Medulla oblongata (tissue), 1 donor: ENCODE results near the gene DAND5.

Experiments used
- DNase-seq: peaks from one replicate; pipeline ENCODE4 v3.0.0-alpha.2; 2015; ENCODE audit errors: extremely low spot score

DAND5 gene

GRCh38 chr19:12994701-12995595 lies 25.6 kb downstream of the DAND5 start, which contains the start of gene NFIX:
Gene NFIX (plus strand): TSS chr19:12995475. CDS start chr19:12995838, 363 bp downstream.
- DNase-seq, result peak; percentile 6

- no peak for DNase-seq
Measured at GRCh38 chr19:12995596-12996405, 26.4 kb downstream of the DAND5 start.

DNA sequence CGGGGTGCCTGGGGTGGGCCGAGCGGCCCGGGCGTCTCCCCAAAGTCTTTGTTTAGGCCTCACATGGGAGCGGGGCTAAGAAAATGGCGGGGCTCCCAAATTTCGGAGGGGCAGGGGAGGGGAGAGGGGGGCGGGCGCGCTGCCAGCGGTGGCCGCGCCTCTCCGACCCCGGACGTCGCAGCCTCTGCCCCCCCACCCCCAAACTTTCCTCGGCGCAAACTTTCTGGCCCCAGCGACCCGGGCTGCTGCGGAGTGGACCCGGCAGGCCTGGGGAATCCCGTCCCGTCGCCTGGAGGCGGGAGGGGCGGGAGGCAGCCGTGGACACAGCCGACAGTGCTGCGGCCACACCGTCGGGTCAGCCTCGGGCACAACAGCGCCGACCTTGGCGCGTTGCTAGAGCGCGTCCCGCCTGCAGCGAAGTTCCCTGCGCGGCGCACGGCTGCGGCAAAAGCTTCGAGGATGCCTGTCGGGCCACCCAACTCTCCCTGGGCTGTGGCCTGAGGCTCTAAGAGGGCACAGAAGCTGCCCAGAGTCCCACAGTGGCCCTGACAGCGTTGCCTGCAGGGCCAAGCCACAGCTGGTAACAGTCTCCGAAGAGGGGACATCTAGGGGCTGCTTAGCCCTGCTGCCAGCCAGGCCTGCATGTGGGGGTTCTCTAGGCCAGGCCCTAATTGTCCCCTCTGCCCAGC lies 27.2 kb downstream of the DAND5 start:
- no peak for DNase-seq

- no peak for DNase-seq
Measured at GRCh38 chr19:12997179-12997966, 28.0 kb downstream of the DAND5 start.

GRCh38 chr19:12997967-12998940 lies 28.9 kb downstream of the DAND5 start:
- DNase-seq, result no peak

GRCh38 chr19:13001166-13001501 lies 31.8 kb downstream of the DAND5 start:
- DNase-seq, result no peak

DNA sequence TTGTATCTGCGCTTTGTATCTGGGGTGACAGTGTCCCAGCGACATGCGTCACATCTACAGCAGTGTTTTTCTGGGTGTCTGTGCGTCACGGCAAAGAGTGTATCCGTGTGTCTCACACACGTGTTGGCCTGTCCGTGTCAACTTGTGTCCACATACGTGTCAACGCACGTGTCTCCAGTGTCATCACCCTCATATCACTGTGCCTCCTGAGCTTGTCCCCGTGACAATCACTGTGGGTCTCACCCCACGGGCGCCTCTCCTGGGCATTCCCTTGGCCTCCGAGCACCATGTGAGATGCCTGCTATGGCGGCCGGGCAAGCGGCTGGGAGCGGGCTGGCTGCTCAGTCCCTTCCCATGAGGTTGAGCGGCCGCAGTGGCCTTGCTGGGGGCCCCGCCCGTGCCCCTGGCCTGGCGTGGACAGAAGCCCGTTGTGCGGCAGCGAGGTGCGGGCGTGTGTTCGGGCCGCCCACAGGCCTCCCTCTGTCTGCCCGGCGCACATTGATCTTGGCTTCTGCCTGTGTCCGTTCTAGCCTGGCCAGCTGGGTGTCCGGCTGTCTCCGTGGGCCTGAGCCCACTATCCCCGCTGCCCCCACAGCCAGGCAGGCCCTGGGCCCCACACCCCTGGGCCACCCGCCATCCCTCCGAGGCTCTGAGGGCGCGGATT lies 32.3 kb downstream of the DAND5 start:
- peak; percentile 81 for DNase-seq

GRCh38 chr19:13002166-13002898 lies 33.0 kb downstream of the DAND5 start:
- DNase-seq, result peak; percentile 95

GRCh38 chr19:13003081-13003480 lies 33.7 kb downstream of the DAND5 start:
- no peak for DNase-seq

DNA sequence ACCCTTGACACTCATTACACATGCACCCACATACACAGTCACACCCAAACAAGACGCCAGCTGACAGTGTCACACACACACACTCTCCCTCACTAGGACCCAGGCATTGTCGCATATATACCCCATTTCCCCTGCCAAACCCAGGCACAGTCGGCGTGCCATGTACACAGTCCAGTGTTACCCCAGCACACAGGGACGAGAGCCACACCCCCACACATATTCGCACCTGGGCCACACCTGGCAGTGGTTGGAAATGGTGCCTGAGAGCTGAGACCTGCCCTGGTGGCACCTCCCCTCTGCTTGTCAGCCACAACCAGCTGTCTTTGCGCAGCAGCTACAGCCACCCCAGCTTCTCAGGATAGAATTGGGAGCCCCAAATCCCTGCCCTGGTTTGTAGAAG lies 34.9 kb downstream of the DAND5 start:
- no peak for DNase-seq

DNA sequence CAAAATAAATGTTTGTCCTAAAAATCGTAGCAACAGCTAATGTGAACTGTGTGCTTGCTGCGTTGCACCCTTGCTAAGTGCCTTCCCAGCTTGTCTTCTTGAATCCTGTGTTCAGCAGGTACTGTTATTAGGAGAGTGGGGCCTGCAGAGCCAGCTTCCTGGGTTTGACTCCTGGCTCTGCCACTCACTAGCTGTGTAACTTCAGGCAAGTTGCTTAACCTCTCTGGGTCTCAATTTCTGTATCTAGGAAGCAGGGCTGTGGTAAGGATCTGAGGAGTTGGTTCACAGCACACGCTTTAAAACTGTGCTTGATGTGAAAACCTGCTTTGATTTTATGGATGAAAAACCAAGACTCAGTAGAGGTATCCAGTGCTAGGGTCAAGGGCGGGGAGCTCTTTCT lies 35.9 kb downstream of the DAND5 start:
- no peak for DNase-seq

DNA sequence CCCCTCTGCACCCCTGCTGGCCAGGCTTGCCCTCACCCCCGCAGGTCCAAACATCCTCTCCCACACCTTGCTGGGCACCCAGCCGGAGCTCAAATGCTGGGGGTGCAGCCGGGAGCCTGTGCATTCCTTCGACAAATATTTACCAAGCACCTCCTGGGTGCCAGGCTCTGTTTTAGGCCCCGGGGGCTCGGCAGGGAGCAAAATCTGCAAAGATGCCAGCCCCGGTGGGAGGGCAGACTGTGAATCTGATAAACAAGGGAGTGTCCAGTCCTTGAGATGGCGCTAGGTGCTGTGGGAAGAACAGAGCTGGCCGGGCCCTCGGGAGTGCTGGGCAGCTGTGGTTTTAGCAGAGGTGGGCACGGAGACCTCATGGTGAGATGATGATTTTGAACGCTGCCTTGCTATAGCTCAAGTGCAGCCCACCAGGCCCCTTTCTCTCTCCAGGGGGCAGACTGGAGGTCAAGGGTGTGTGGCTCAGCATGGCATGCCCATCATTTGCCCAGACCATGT lies 36.5 kb downstream of the DAND5 start:
- DNase-seq, result no peak

DNA sequence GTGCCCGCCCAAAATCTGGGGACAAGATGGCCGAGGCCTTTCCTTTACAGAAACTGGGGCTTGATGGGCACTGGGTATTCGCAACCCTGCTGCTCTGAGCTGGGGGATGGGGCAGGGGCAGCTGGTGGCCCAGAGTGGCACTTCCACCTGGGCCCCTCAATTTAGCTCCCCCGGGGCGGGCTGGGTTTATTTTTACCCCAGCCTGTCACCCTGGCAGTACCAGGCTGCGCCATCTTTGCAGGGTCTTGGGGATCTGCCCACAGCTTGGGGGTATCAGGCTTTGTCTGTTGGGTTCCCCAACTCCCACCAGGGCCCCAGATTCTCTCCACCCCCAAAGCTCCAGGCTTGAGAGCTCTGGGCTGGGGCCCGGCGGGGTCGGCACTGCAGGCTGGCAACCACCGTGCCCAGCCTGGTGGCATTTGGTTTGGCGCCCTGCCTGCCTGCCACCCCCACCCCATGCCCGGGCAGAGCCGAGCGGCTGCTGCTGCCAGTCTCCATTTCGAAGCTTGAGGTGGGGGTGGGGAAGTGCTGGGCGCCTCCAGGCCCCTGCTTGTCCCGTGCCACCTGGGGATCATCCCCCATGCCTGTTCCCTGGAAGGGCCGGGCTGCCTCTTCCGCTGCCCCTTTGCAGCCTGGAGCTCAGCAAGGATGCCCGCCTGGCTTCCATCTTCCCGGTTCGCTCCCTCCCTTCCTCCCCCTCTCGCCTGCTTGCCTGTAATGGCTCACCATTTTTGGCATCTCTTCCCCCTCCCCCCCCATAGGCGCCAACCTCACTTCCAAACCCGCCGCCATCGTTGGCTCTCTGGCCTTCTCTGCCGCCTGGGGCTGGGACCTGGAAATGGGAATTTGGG lies 37.3 kb downstream of the DAND5 start:
- no peak for DNase-seq

- DNase-seq, result no peak
Measured at GRCh38 chr19:13007292-13008045, 38.1 kb downstream of the DAND5 start.

- no peak for DNase-seq
Measured at GRCh38 chr19:13008926-13009787, 39.8 kb downstream of the DAND5 start.
